Activated CD8-positive, alpha-beta memory T cell treated with anti-CD3 and anti-CD28 coated beads, Interleukin-2, amount 50 U/mL, for 1 hour (primary cell): ENCODE data around the gene ITK.

Experiments
- DNase-seq: peaks from one replicate; pipeline ENCODE4 v3.0.0-alpha.2; 2020; ENCODE audit errors: extremely low read depth

ITK gene

GRCh38 chr5:157245886-157246285 is 65.2 kb downstream of the ITK start:
- no peak for DNase-seq

- no peak for DNase-seq
Measured at GRCh38 chr5:157247267-157247666, 66.6 kb downstream of the ITK start.

GRCh38 chr5:157248821-157249470 is 68.3 kb downstream of the ITK start:
- DNase-seq, result no peak

- DNase-seq, result peak; percentile 43
Measured at GRCh38 chr5:157252711-157253465, 72.2 kb downstream of the ITK start.

- no peak for DNase-seq
Measured at GRCh38 chr5:157253547-157253946, 72.9 kb downstream of the ITK start.

GRCh38 chr5:157258450-157258849 is 77.8 kb downstream of the ITK start:
- DNase-seq, result no peak

- DNase-seq, result no peak
Measured at GRCh38 chr5:157259699-157260098, 79.1 kb downstream of the ITK start.

GRCh38 chr5:157263496-157264090 is 83.0 kb downstream of the ITK start:
- DNase-seq, result no peak

GRCh38 chr5:157265714-157266285 is 85.2 kb downstream of the ITK start, which contains the start of gene CYFIP2:
Gene CYFIP2 (plus strand): TSS chr5:157266123. CDS start chr5:157285362, 19,239 bp downstream.
- DNase-seq, result peak; percentile 70

GRCh38 chr5:157266286-157267007 is 85.8 kb downstream of the ITK start:
- DNase-seq, result no peak

- no peak for DNase-seq
Measured at GRCh38 chr5:157267025-157267424, 86.4 kb downstream of the ITK start.

GRCh38 chr5:157267761-157268480 is 87.3 kb downstream of the ITK start:
- DNase-seq, result no peak

- DNase-seq, result no peak
Measured at GRCh38 chr5:157269165-157269671, 88.6 kb downstream of the ITK start.

GRCh38 chr5:157269761-157270272 is 89.2 kb downstream of the ITK start:
- no peak for DNase-seq

GRCh38 chr5:157270771-157271170 is 90.1 kb downstream of the ITK start:
- no peak for DNase-seq

GRCh38 chr5:157271740-157272271 is 91.2 kb downstream of the ITK start:
- peak; percentile 79 for DNase-seq

GRCh38 chr5:157273131-157273556 is 92.5 kb downstream of the ITK start:
- DNase-seq, result no peak

- DNase-seq, result no peak
Measured at GRCh38 chr5:157275403-157275802, 94.8 kb downstream of the ITK start.

GRCh38 chr5:157278319-157279037 is 97.8 kb downstream of the ITK start:
- DNase-seq, result no peak
